ENCODE measurements around the gene MDH2.
A peak's percentile ranks its signal among the peaks of the same experiment; 100 is the strongest.

The MDH2 gene

GRCh38 chr7:76040126-76040525 is 7.8 kb upstream of the MDH2 start:
- no peak overlapping the region for H2AFZ ChIP-seq (ENCODE audit: low read length)
- no peaks in the 10 kb centered on the region for H4K20me1 ChIP-seq (ENCODE audit: insufficient read depth, low read length, poor library complexity, severe bottlenecking)
- H3K36me3 ChIP-seq (ENCODE audit: insufficient read depth, low read length), result no peaks in the 10 kb centered on the region
- no peaks in the 10 kb centered on the region for H3K9me2 ChIP-seq (replicated peaks; ENCODE audit: low read depth, low read length)
- no peak for TF ChIP-seq CTCF (conservative IDR thresholded peaks at IDR 0.05; ENCODE audit: low read length)
- TF ChIP-seq EZH2phosphoT487 (IDR thresholded peaks at IDR 0.05; ENCODE audit: borderline replicate concordance), result no peak
- H3F3A ChIP-seq (ENCODE audit: low read depth), result no peaks in the 10 kb centered on the region
- peaks cover 5% of the 10 kb centered on the region; the same call in 1 of the 2 replicates for H3K79me2 ChIP-seq (ENCODE audit: insufficient read depth, low read length)
- H3K4me2 ChIP-seq (ENCODE audit: low read depth, low read length, poor library complexity, severe bottlenecking), result no peak overlapping the region
- H3K4me1 ChIP-seq (ENCODE audit: insufficient read depth, low read length, poor library complexity, severe bottlenecking), result peaks cover 5% of the 10 kb centered on the region
- no peaks in the 10 kb centered on the region for H3K9me3 ChIP-seq (ENCODE audit: insufficient read depth, low read depth, low read length)
- H3K4me3 ChIP-seq (ENCODE audit: low read length, poor library complexity, severe bottlenecking), result no peak overlapping the region
- H3K9ac ChIP-seq (ENCODE audit: low read depth, low read length, poor library complexity, severe bottlenecking), result no peak overlapping the region
- no peaks in the 10 kb centered on the region for H3K27me3 ChIP-seq (ENCODE audit: insufficient read depth, low read length, poor library complexity, severe bottlenecking)

- peaks cover 48% of the 10 kb centered on the region for H3K79me2 ChIP-seq (ENCODE audit: insufficient read depth, low read length)
- H3K4me2 ChIP-seq (ENCODE audit: low read depth, low read length, poor library complexity, severe bottlenecking), result peak overlapping the region; percentile 94
- H3K36me3 ChIP-seq (ENCODE audit: insufficient read depth, low read length), result no peaks in the 10 kb centered on the region
- no peaks in the 10 kb centered on the region for H3K9me2 ChIP-seq (replicated peaks; ENCODE audit: low read depth, low read length)
- H2AFZ ChIP-seq (ENCODE audit: low read length), result no peak overlapping the region
- H3K27me3 ChIP-seq (ENCODE audit: insufficient read depth, low read length, poor library complexity, severe bottlenecking), result peaks cover 4% of the 10 kb centered on the region
- no peak overlapping the region for H3K4me3 ChIP-seq (ENCODE audit: low read length, poor library complexity, severe bottlenecking)
- peaks cover 8% of the 10 kb centered on the region for H4K20me1 ChIP-seq (ENCODE audit: insufficient read depth, low read length, poor library complexity, severe bottlenecking)
- H3F3A ChIP-seq (ENCODE audit: low read depth), result no peaks in the 10 kb centered on the region
- no peak overlapping the region for H3K9ac ChIP-seq (ENCODE audit: low read depth, low read length, poor library complexity, severe bottlenecking)
- TF ChIP-seq EZH2phosphoT487 (IDR thresholded peaks at IDR 0.05; ENCODE audit: borderline replicate concordance) (no peak), CTCF (conservative IDR thresholded peaks at IDR 0.05; ENCODE audit: low read length) (no peak)
- peaks cover 23% of the 10 kb centered on the region for H3K4me1 ChIP-seq (ENCODE audit: insufficient read depth, low read length, poor library complexity, severe bottlenecking)
- no peaks in the 10 kb centered on the region for H3K9me3 ChIP-seq (ENCODE audit: insufficient read depth, low read depth, low read length)
These were observed 3.5 kb upstream of the MDH2 start for GRCh38 chr7:76044375-76044865.

- no peaks in the 10 kb centered on the region for H3K36me3 ChIP-seq (ENCODE audit: insufficient read depth, low read length)
- no peaks in the 10 kb centered on the region for H3K9me2 ChIP-seq (replicated peaks; ENCODE audit: low read depth, low read length)
- no peak for TF ChIP-seq CTCF (conservative IDR thresholded peaks at IDR 0.05; ENCODE audit: low read length)
- no peak for TF ChIP-seq EZH2phosphoT487 (IDR thresholded peaks at IDR 0.05; ENCODE audit: borderline replicate concordance)
- H3K4me2 ChIP-seq (ENCODE audit: low read depth, low read length, poor library complexity, severe bottlenecking), result peak overlapping the region; percentile 94
- peak overlapping the region; percentile 98 for H3K9ac ChIP-seq (ENCODE audit: low read depth, low read length, poor library complexity, severe bottlenecking)
- peaks cover 23% of the 10 kb centered on the region for H4K20me1 ChIP-seq (ENCODE audit: insufficient read depth, low read length, poor library complexity, severe bottlenecking)
- H3K4me3 ChIP-seq (ENCODE audit: low read length, poor library complexity, severe bottlenecking), result peak overlapping the region; percentile 97
- H3K79me2 ChIP-seq (ENCODE audit: insufficient read depth, low read length), result peaks cover 76% of the 10 kb centered on the region
- H2AFZ ChIP-seq (ENCODE audit: low read length), result peak overlapping the region; percentile 81
- H3K9me3 ChIP-seq (ENCODE audit: insufficient read depth, low read depth, low read length), result no peaks in the 10 kb centered on the region
- no peaks in the 10 kb centered on the region for H3F3A ChIP-seq (ENCODE audit: low read depth)
- peaks cover 45% of the 10 kb centered on the region for H3K4me1 ChIP-seq (ENCODE audit: insufficient read depth, low read length, poor library complexity, severe bottlenecking)
- H3K27me3 ChIP-seq (ENCODE audit: insufficient read depth, low read length, poor library complexity, severe bottlenecking), result peaks cover 4% of the 10 kb centered on the region
These were observed 548 bp upstream of the MDH2 start for GRCh38 chr7:76047305-76047810.

Data from Loucy (cell line).